Measurements from ENCODE around the gene HECW1. TPM values are rescaled to one million over a fixed set of nuclear protein-coding genes. Genes with fewer than 3 reads are reported as not detected.

Gene HECW1
- total and polyA plus RNA-seq, 2 of the 8 experiments (the other 6 are each of a cell fraction or from before 2014, with no cell fraction given), result 2.9 to 12.7 TPM

- TF ChIP-seq ATF2 (IDR thresholded peaks at IDR 0.05; ENCODE audit: low read length) (no peak), RNF2 (IDR thresholded peaks at IDR 0.05; ENCODE audit: borderline replicate concordance, low read depth, low read length, missing control alignments, poor library complexity, severe bottlenecking) (no peak)
Measured at GRCh38 chr7:43609097-43609496, 496.6 kb downstream of the HECW1 start (continued).

Measured in H1 (cell line).